HG03139 (cell line): ENCODE results near the gene SNX21.
"Not testable (repeated sequence)": the region's sequence is repeated elsewhere in the genome, so short reads cannot be mapped to it uniquely, and the experiment has no call there.

Experiments used
- ATAC-seq: cut with Tn5 transposase; IDR thresholded peaks from one replicate; pipeline ENCODE4 v1.9.1; 2021; ENCODE audit not compliant: unreplicated experiment

The SNX21 gene

GRCh38 chr20:45848969-45849582, 15.5 kb downstream of the SNX21 start:
- ATAC-seq = no peak

GRCh38 chr20:45850238-45850637, 16.6 kb downstream of the SNX21 start:
- no peak for ATAC-seq

GRCh38 chr20:45850926-45851325, 17.3 kb downstream of the SNX21 start:
- no peak for ATAC-seq

GRCh38 chr20:45851501-45851900, 17.9 kb downstream of the SNX21 start:
- ATAC-seq = no peak

- no peak for ATAC-seq
These were observed 18.7 kb downstream of the SNX21 start for GRCh38 chr20:45852326-45852725.

GRCh38 chr20:45853484-45853883, 19.9 kb downstream of the SNX21 start:
- ATAC-seq = no peak

GRCh38 chr20:45857114-45857881, 23.7 kb downstream of the SNX21 start, which contains the start of the genes ACOT8 and ZSWIM3:
TSS of gene ACOT8 (minus strand) at chr20:45857392. CDS start at chr20:45857315, 77 bp downstream.
TSS of gene ZSWIM3 (plus strand) at chr20:45857614. CDS start at chr20:45857826, 212 bp downstream.
- peak; percentile 88 for ATAC-seq

GRCh38 chr20:45857882-45858216, 24.2 kb downstream of the SNX21 start:
- peak; percentile 28 for ATAC-seq

GRCh38 chr20:45859916-45860315, 26.3 kb downstream of the SNX21 start:
- ATAC-seq = no peak

GRCh38 chr20:45860560-45861220, 27.1 kb downstream of the SNX21 start:
- no peak for ATAC-seq

GRCh38 chr20:45861221-45862075, 27.8 kb downstream of the SNX21 start:
- no peak for ATAC-seq

GRCh38 chr20:45863543-45864470, 30.2 kb downstream of the SNX21 start:
- no peak for ATAC-seq

GRCh38 chr20:45866454-45866853, 32.9 kb downstream of the SNX21 start:
- ATAC-seq = no peak

- ATAC-seq = no peak
These were observed 33.7 kb downstream of the SNX21 start for GRCh38 chr20:45867136-45867818.

GRCh38 chr20:45867819-45868176, 34.2 kb downstream of the SNX21 start:
- no peak for ATAC-seq

- ATAC-seq = no peak
These were observed 39.0 kb downstream of the SNX21 start for GRCh38 chr20:45872626-45873025.

GRCh38 chr20:45873409-45874103, 40.0 kb downstream of the SNX21 start:
- ATAC-seq = no peak

- ATAC-seq = not testable (repeated sequence)
These were observed 40.5 kb downstream of the SNX21 start for GRCh38 chr20:45874104-45874481.

- no peak for ATAC-seq
These were observed 41.0 kb downstream of the SNX21 start for GRCh38 chr20:45874576-45874975.
